IMR-90 (cell line): Measurements from ENCODE around the gene KIF9.

Source experiments
- CHD1 ChIP-seq: IDR thresholded peaks from 2 replicates; pipeline ENCODE4 v1.6.1; 2012; ENCODE audit warnings: low read depth, low read length, improper control_type of control experiment
- FOS ChIP-seq: fragments of 150-350 bp; IDR thresholded peaks from 2 replicates; pipeline ENCODE4 v1.6.1; 2016; ENCODE audit warnings: low read depth, low read length
- POLR2A ChIP-seq: IDR thresholded peaks from 2 replicates; pipeline ENCODE4 v1.6.1; 2012; ENCODE audit warnings: mild to moderate bottlenecking, low read depth, low read length
- RAD21 ChIP-seq: IDR thresholded peaks from 2 replicates; pipeline ENCODE4 v1.6.1; 2012; ENCODE audit warnings: low read length, improper control_type of control experiment
- RCOR1 ChIP-seq: IDR thresholded peaks from 2 replicates; pipeline ENCODE4 v1.6.1; 2012; ENCODE audit warnings: mild to moderate bottlenecking, low read length, improper control_type of control experiment; ENCODE audit not compliant: insufficient replicate concordance
- RFX5 ChIP-seq: IDR thresholded peaks from 2 replicates; pipeline ENCODE4 v1.8.0; 2012; ENCODE audit warnings: low read depth, mild to moderate bottlenecking, low read length, moderate library complexity
- TF ChIP-seq, protein P1 (sequence below): conservative IDR thresholded peaks from 2 replicates; pipeline ENCODE4 v1.5.1; 2012; ENCODE audit warnings: mild to moderate bottlenecking, low read depth, low read length, improper control_type of control experiment

DNA sequence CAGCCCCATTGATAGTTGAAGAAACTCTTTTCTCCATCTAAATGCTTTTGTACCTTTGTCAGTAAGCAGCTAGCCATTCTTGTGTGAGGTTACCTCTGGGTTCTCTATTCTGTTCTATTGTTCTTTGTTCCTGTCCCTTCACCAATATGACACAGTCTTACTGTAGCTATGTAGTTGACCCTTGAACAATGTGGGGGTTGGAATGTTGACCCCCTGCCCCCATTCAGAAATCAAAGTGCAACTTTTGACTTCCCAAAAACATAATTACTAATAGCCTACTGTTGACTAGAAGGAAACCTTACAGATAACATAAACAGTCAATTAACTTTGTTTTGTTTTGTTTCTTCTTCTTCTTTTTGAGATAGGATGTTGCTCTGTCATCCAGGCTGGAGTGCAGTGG is 18.9 kb upstream of the KIF9 start:
- TF ChIP-seq POLR2A (no peak), CHD1 (no peak), RCOR1 (no peak), RAD21 (no peak), RFX5 (no peak), FOS (no peak)
- TF ChIP-seq, protein P1, sequence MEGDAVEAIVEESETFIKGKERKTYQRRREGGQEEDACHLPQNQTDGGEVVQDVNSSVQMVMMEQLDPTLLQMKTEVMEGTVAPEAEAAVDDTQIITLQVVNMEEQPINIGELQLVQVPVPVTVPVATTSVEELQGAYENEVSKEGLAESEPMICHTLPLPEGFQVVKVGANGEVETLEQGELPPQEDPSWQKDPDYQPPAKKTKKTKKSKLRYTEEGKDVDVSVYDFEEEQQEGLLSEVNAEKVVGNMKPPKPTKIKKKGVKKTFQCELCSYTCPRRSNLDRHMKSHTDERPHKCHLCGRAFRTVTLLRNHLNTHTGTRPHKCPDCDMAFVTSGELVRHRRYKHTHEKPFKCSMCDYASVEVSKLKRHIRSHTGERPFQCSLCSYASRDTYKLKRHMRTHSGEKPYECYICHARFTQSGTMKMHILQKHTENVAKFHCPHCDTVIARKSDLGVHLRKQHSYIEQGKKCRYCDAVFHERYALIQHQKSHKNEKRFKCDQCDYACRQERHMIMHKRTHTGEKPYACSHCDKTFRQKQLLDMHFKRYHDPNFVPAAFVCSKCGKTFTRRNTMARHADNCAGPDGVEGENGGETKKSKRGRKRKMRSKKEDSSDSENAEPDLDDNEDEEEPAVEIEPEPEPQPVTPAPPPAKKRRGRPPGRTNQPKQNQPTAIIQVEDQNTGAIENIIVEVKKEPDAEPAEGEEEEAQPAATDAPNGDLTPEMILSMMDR, result no peak
